Measurements from ENCODE around the gene ADAMTS10. TPM values are rescaled to one million over a fixed set of nuclear protein-coding genes. Genes with fewer than 3 reads are reported as not detected.
"Not testable (repeated sequence)": the region's sequence is repeated elsewhere in the genome, so short reads cannot be mapped to it uniquely, and the experiment has no call there.

Gene ADAMTS10
- total and polyA plus RNA-seq, 2 experiments from 2014 or later, result 15.8 to 22.1 TPM

DNA sequence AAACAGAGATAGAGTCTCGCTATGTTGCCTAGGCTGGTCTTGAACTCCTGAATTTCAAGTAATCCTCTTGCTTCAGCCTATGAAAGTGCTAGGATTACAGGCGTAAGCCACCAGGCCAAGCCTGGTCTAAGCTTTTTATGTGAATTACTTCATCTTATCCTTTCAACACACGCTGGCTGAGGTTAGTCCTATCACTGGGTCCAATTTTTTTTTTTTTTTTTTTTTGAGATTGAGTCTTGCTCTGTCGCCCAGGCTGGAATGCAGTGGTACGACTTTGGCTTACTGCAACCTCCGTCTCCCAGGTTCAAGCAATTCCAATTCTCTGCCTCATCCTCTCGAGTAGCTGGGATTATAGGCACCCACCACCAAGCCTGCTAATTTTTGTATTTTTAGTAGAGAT lies 43.7 kb downstream of the ADAMTS10 start:
- TF ChIP-seq EZH2 (IDR thresholded peaks at IDR 0.05; ENCODE audit: borderline replicate concordance) (no peak), EZH2phosphoT487 (IDR thresholded peaks at IDR 0.05; ENCODE audit: low read depth, severe bottlenecking, unreplicated experiment) (no peak), CTCF (IDR thresholded peaks at IDR 0.05; ENCODE audit: poor library complexity) (no peak)
- Histone ChIP-seq H3K79me2 (no peaks in the 10 kb centered on the region), H4K20me1 (ENCODE audit: insufficient read depth, poor library complexity, severe bottlenecking) (no peaks in the 10 kb centered on the region), H3K36me3 (replicated peaks; ENCODE audit: insufficient read depth, low read depth) (no peaks in the 10 kb centered on the region), H3K4me3 (no peak overlapping the region), H3K27ac (no peak overlapping the region), H3K4me2 (no peak overlapping the region), H3K4me1 (ENCODE audit: insufficient read depth) (no peaks in the 10 kb centered on the region), H3K9me3 (ENCODE audit: low read depth) (no peaks in the 10 kb centered on the region), H2AFZ (no peak overlapping the region), H3K27me3 (no peaks in the 10 kb centered on the region), H3K9me2 (replicated peaks; ENCODE audit: insufficient read depth) (no peaks in the 10 kb centered on the region)
- 85% methylated on average over 7 of the region's 7 CpGs for WGBS (ENCODE audit: low lambda C conversion rate, missing lambda C conversion rate)
- DNase-seq (ENCODE audit: low spot score), result no peak

- DNase-seq (ENCODE audit: low spot score); H4K20me1 ChIP-seq (ENCODE audit: insufficient read depth, poor library complexity, severe bottlenecking); H3K9me3 ChIP-seq (ENCODE audit: low read depth); H2AFZ ChIP-seq; H3K4me2 ChIP-seq; H3K4me3 ChIP-seq; H3K27me3 ChIP-seq; H3K36me3 ChIP-seq (replicated peaks; ENCODE audit: insufficient read depth, low read depth); H3K9me2 ChIP-seq (replicated peaks; ENCODE audit: insufficient read depth); H3K79me2 ChIP-seq; H3K27ac ChIP-seq; H3K4me1 ChIP-seq (ENCODE audit: insufficient read depth): not testable (repeated sequence)
- 93% methylated on average over 8 of the region's 8 CpGs for WGBS (ENCODE audit: low lambda C conversion rate, missing lambda C conversion rate)
These were observed 45.6 kb downstream of the ADAMTS10 start for GRCh38 chr19:8564866-8565265.

GRCh38 chr19:8561075-8561764 lies 49.3 kb downstream of the ADAMTS10 start:
- no peak for TF ChIP-seq CTCF (IDR thresholded peaks at IDR 0.05; ENCODE audit: poor library complexity)
- TF ChIP-seq EZH2phosphoT487 (IDR thresholded peaks at IDR 0.05; ENCODE audit: low read depth, severe bottlenecking, unreplicated experiment), result no peak
- no peak for TF ChIP-seq EZH2 (IDR thresholded peaks at IDR 0.05; ENCODE audit: borderline replicate concordance)
- no peaks in the 10 kb centered on the region for H4K20me1 ChIP-seq (ENCODE audit: insufficient read depth, poor library complexity, severe bottlenecking)
- no peaks in the 10 kb centered on the region for H3K9me2 ChIP-seq (replicated peaks; ENCODE audit: insufficient read depth)
- H3K4me1 ChIP-seq (ENCODE audit: insufficient read depth), result no peaks in the 10 kb centered on the region
- no peak overlapping the region for H2AFZ ChIP-seq
- H3K27me3 ChIP-seq, result no peaks in the 10 kb centered on the region
- no peaks in the 10 kb centered on the region for H3K36me3 ChIP-seq (replicated peaks; ENCODE audit: insufficient read depth, low read depth)
- no peak overlapping the region for H3K4me2 ChIP-seq
- WGBS (ENCODE audit: low lambda C conversion rate, missing lambda C conversion rate), result 92% methylated on average over 1 of the region's 2 CpGs
- H3K4me3 ChIP-seq, result no peak overlapping the region
- H3K79me2 ChIP-seq, result no peaks in the 10 kb centered on the region
- H3K27ac ChIP-seq, result no peak overlapping the region
- no peak for DNase-seq (ENCODE audit: low spot score)
- no peaks in the 10 kb centered on the region for H3K9me3 ChIP-seq (ENCODE audit: low read depth)

DNA sequence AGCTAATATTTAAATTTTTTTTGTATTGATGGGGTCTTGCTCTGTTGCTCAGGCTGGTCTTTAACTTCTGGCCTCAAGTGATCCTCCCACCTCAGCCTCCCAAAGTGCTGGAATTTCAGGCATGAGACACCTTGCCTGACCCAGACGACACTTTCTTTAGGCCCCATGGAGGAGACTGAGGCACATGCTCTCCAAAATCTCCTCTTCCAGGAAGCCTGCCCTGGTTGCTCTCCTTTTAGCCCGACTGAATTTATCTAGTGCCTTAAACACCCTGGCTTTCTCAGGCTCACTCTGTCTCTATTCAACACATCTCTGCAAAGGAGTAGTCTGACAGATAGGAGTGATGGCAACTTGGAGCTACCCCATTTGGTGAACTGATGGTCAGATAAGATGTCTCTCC lies 52.2 kb downstream of the ADAMTS10 start:
- H3K27ac ChIP-seq, result no peak overlapping the region
- no peaks in the 10 kb centered on the region for H3K27me3 ChIP-seq
- H4K20me1 ChIP-seq (ENCODE audit: insufficient read depth, poor library complexity, severe bottlenecking), result no peaks in the 10 kb centered on the region
- 81% methylated on average over 2 of the region's 2 CpGs for WGBS (ENCODE audit: low lambda C conversion rate, missing lambda C conversion rate)
- no peaks in the 10 kb centered on the region for H3K36me3 ChIP-seq (replicated peaks; ENCODE audit: insufficient read depth, low read depth)
- DNase-seq (ENCODE audit: low spot score), result no peak
- H3K9me2 ChIP-seq (replicated peaks; ENCODE audit: insufficient read depth), result no peaks in the 10 kb centered on the region
- H2AFZ ChIP-seq, result no peak overlapping the region
- no peak overlapping the region for H3K4me3 ChIP-seq
- no peaks in the 10 kb centered on the region for H3K79me2 ChIP-seq
- TF ChIP-seq CTCF (IDR thresholded peaks at IDR 0.05; ENCODE audit: poor library complexity) (no peak), EZH2 (IDR thresholded peaks at IDR 0.05; ENCODE audit: borderline replicate concordance) (no peak)
- H3K4me2 ChIP-seq, result no peak overlapping the region
- H3K4me1 ChIP-seq (ENCODE audit: insufficient read depth), result no peaks in the 10 kb centered on the region
- H3K9me3 ChIP-seq (ENCODE audit: low read depth), result no peaks in the 10 kb centered on the region
